ENCODE results near the gene IRF2BP1. TPM values are rescaled to one million over a fixed set of nuclear protein-coding genes. Genes with fewer than 3 reads are reported as not detected.

IRF2BP1 gene
- total RNA-seq: 13.1 and 20.0 TPM in 2 replicates

GRCh38 chr19:45885556-45886426 lies at the start of gene IRF2BP1:
Gene IRF2BP1, minus strand, starts transcription at chr19:45886141. Its CDS starts 367 bp downstream, at chr19:45885774.
- peak; percentile 94 to 95 for DNase-seq (ENCODE audit: low read depth in 2 of 2)

GRCh38 chr19:45935267-45935666 lies 49.3 kb upstream of the IRF2BP1 start:
- DNase-seq (ENCODE audit: low read depth in 2 of 2): no peak

- DNase-seq (ENCODE audit: low read depth in 2 of 2): no peak
Observed at GRCh38 chr19:45934551-45935230, 48.8 kb upstream of the IRF2BP1 start.

GRCh38 chr19:45933759-45934158 lies 47.8 kb upstream of the IRF2BP1 start:
- DNase-seq (ENCODE audit: low read depth in 2 of 2): no peak

GRCh38 chr19:45931055-45931454 lies 45.1 kb upstream of the IRF2BP1 start:
- DNase-seq (ENCODE audit: low read depth in 2 of 2): peak; percentile 28 to 56

- DNase-seq (ENCODE audit: low read depth in 2 of 2): no peak
Observed at GRCh38 chr19:45929247-45929646, 43.3 kb upstream of the IRF2BP1 start.

- DNase-seq (ENCODE audit: low read depth in 2 of 2): peak; percentile 91 to 95
Observed at GRCh38 chr19:45927565-45928261, 41.8 kb upstream of the IRF2BP1 start.

- no peak for DNase-seq (ENCODE audit: low read depth in 2 of 2)
Observed at GRCh38 chr19:45924891-45925447, 39.0 kb upstream of the IRF2BP1 start.

- DNase-seq (ENCODE audit: low read depth in 2 of 2): peak in 1 of 2 donors; percentile 30
Observed at GRCh38 chr19:45922281-45922680, 36.3 kb upstream of the IRF2BP1 start.

- peak in 1 of 2 donors; percentile 15 for DNase-seq (ENCODE audit: low read depth in 2 of 2)
Observed at GRCh38 chr19:45920458-45920857, 34.5 kb upstream of the IRF2BP1 start.

GRCh38 chr19:45919678-45920077 lies 33.7 kb upstream of the IRF2BP1 start:
- DNase-seq (ENCODE audit: low read depth in 2 of 2): no peak

GRCh38 chr19:45918721-45919120 lies 32.8 kb upstream of the IRF2BP1 start:
- no peak for DNase-seq (ENCODE audit: low read depth in 2 of 2)

GRCh38 chr19:45917421-45918091 lies 31.6 kb upstream of the IRF2BP1 start:
- DNase-seq (ENCODE audit: low read depth in 2 of 2): no peak

GRCh38 chr19:45913874-45914830 lies 28.2 kb upstream of the IRF2BP1 start, which contains the start of gene NANOS2:
Gene NANOS2, minus strand, starts transcription at chr19:45914778. Its CDS starts 85 bp downstream, at chr19:45914693.
- DNase-seq (ENCODE audit: low read depth in 2 of 2): peak; percentile 30 to 35

- DNase-seq (ENCODE audit: low read depth in 2 of 2): no peak
Observed at GRCh38 chr19:45911291-45911690, 25.4 kb upstream of the IRF2BP1 start.

- peak in 1 of 2 donors; percentile 20 for DNase-seq (ENCODE audit: low read depth in 2 of 2)
Observed at GRCh38 chr19:45908956-45909355, 23.0 kb upstream of the IRF2BP1 start.

- DNase-seq (ENCODE audit: low read depth in 2 of 2): peak in 1 of 2 donors; percentile 21
Observed at GRCh38 chr19:45906221-45906620, 20.3 kb upstream of the IRF2BP1 start.

GRCh38 chr19:45905011-45905410 lies 19.1 kb upstream of the IRF2BP1 start:
- no peak for DNase-seq (ENCODE audit: low read depth in 2 of 2)

Measured in lung microvascular endothelial cell (primary cell).